PC-3 (cell line): ENCODE results near the gene ASTN2. TPM values are rescaled to one million over a fixed set of nuclear protein-coding genes. Genes with fewer than 3 reads are reported as not detected.

ENCODE experiments used
- ATAC-seq: fragments of 200-7000 bp; cut with Tn5 transposase; 2 replicates; pipeline ENCODE4 v1.9.1; 2020; ENCODE audit warnings: mild to moderate bottlenecking, moderate library complexity
- BruUV-seq: library from RNA; stranded (reverse); fragments of 400-500 nt; replicated peaks from 2 replicates; lab custom pipeline; 2021; lab: Mats Ljungman, UMichigan
- CTCF ChIA-PET: fragments of 300-600 bp; sonication (Branson Sonifier 250); formaldehyde crosslinking; loops from one replicate; lab custom pipeline; 2022; ENCODE audit warnings: antibody characterized with exemption; lab: Charles Lee
- POLR2A ChIA-PET: fragments of 300-600 bp; sonication (Branson Sonifier 250); formaldehyde crosslinking; loops from one replicate; lab custom pipeline; 2022; ENCODE audit warnings: antibody characterized with exemption; ENCODE audit not compliant: unreplicated experiment; lab: Charles Lee
- DNase-seq: peaks from one replicate; pipeline ENCODE4 v3.0.0-alpha.2; 2015
- H2AFZ ChIP-seq: fragments of 300-600 bp; sonication (generic); 2 replicates; pipeline ENCODE4 v1.6.0; 2016; ENCODE audit warnings: antibody characterized with exemption, low read length
- H3F3A ChIP-seq: fragments of 300-600 bp; sonication (generic); one replicate; pipeline ENCODE4 v1.6.0; 2017; ENCODE audit warnings: antibody characterized with exemption, low read length, control low read depth, mild to moderate bottlenecking; ENCODE audit not compliant: unreplicated experiment
- H3K27ac ChIP-seq: fragments of 300-600 bp; sonication (generic); 2 replicates; pipeline ENCODE4 v1.5.1; 2016; ENCODE audit warnings: mild to moderate bottlenecking, low read length
- H3K27me3 ChIP-seq: fragments of 300-600 bp; sonication (generic); 2 replicates; pipeline ENCODE4 v1.6.1; 2016; ENCODE audit warnings: low read length, mixed read lengths
- H3K36me3 ChIP-seq: fragments of 300-600 bp; sonication (generic); 2 replicates; pipeline ENCODE4 v1.6.1; 2016; ENCODE audit warnings: low read depth, mixed run types, low read length, mixed read lengths
- H3K4me1 ChIP-seq: fragments of 300-600 bp; sonication (generic); 2 replicates; pipeline ENCODE4 v1.5.1; 2016; ENCODE audit warnings: low read length; ENCODE audit not compliant: insufficient read depth
- H3K4me2 ChIP-seq: fragments of 300-600 bp; sonication (generic); 2 replicates; pipeline ENCODE4 v1.6.0; 2016; ENCODE audit warnings: low read length
- H3K4me3 ChIP-seq: fragments of 300-600 bp; sonication (generic); 2 replicates; pipeline ENCODE4 v1.5.1; 2016; ENCODE audit warnings: mild to moderate bottlenecking, low read length, mixed read lengths
- H3K79me2 ChIP-seq: fragments of 300-600 bp; sonication (generic); 2 replicates; pipeline ENCODE4 v1.6.1; 2017; ENCODE audit warnings: low read length, mixed read lengths
- H3K9ac ChIP-seq: fragments of 300-600 bp; sonication (generic); 2 replicates; pipeline ENCODE4 v1.6.0; 2016; ENCODE audit warnings: mild to moderate bottlenecking, low read length
- H3K9me2 ChIP-seq: fragments of 300-600 bp; sonication (generic); replicated peaks from 2 replicates; pipeline ENCODE4 v1.6.1; 2016; ENCODE audit warnings: mixed run types, low read length, mixed read lengths
- H3K9me3 ChIP-seq: fragments of 300-600 bp; sonication (generic); 2 replicates; pipeline ENCODE4 v1.6.1; 2016; ENCODE audit warnings: low read length, mixed read lengths
- H4K20me1 ChIP-seq: fragments of 300-600 bp; sonication (generic); 2 replicates; pipeline ENCODE4 v1.6.1; 2016; ENCODE audit warnings: low read length, mixed read lengths
- EZH2 ChIP-seq: fragments of 300-600 bp; sonication (generic); IDR thresholded peaks from one replicate; pipeline ENCODE4 v1.6.1; 2017; ENCODE audit warnings: antibody characterized with exemption, mild to moderate bottlenecking, low read length; ENCODE audit not compliant: unreplicated experiment
- EZH2phosphoT487 ChIP-seq: fragments of 300-600 bp; sonication (generic); IDR thresholded peaks from 2 replicates; pipeline ENCODE4 v1.6.1; 2018; ENCODE audit warnings: mild to moderate bottlenecking, antibody characterized with exemption, low read length, borderline replicate concordance
- intact Hi-C: fragments of 100-400 bp; cut with micrococcal nuclease; formaldehyde crosslinking; loops from 2 replicates; pipeline ENCODE4 v1.9.0; 2023
- total RNA-seq: library from RNA; depleted of rRNA; stranded (reverse); fragments of >200 nt; gene quantifications from 2 replicates; pipeline ENCODE4 v1.2.3, GENCODE V29; 2014
- TF ChIP-seq, protein P1 (sequence below): fragments of 300-600 bp; sonication (generic); conservative IDR thresholded peaks from 2 replicates; pipeline ENCODE4 v1.5.1; 2017; ENCODE audit warnings: antibody characterized with exemption, low read depth, mild to moderate bottlenecking, low read length

ASTN2 gene
- total RNA-seq, 1 experiment from 2014 or later, result 3.5 TPM

DNA sequence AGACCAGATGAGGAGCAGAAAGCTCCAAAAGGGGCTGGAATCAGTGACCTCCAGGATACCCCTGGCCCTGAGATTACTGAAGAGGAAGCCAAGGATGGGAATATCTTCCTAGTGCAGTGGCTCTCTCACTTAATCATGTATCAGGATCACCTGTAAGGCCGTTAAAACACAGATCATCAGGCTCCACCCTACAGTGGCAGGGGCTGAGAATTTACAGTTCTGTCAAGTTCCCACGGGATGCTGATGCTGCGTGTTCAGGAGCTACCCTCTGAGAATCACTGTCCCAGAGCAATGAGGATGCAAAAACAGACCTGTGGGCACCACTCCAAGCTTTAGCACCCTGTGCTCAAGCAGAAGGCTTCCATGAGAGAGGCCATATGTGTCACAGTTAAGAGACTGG is 291.9 kb downstream of the ASTN2 start:
- no peak for ATAC-seq
- H4K20me1 ChIP-seq, result no peaks in the 10 kb centered on the region
- no peaks in the 10 kb centered on the region for H3K79me2 ChIP-seq
- H3K27ac ChIP-seq, result no peak overlapping the region
- intact Hi-C loops, result no loop called here
- H3K9me3 ChIP-seq, result no peaks in the 10 kb centered on the region
- no peak overlapping the region for H2AFZ ChIP-seq
- no peak for DNase-seq
- POLR2A ChIA-PET, result no interaction called here
- CTCF ChIA-PET, result no interaction called here
- H3K27me3 ChIP-seq, result no peaks in the 10 kb centered on the region
- no peaks in the 10 kb centered on the region for H3F3A ChIP-seq
- H3K4me2 ChIP-seq, result no peak overlapping the region
- H3K4me1 ChIP-seq, result no peaks in the 10 kb centered on the region
- TF ChIP-seq EZH2 (no peak), EZH2phosphoT487 (no peak)
- TF ChIP-seq, protein P1, sequence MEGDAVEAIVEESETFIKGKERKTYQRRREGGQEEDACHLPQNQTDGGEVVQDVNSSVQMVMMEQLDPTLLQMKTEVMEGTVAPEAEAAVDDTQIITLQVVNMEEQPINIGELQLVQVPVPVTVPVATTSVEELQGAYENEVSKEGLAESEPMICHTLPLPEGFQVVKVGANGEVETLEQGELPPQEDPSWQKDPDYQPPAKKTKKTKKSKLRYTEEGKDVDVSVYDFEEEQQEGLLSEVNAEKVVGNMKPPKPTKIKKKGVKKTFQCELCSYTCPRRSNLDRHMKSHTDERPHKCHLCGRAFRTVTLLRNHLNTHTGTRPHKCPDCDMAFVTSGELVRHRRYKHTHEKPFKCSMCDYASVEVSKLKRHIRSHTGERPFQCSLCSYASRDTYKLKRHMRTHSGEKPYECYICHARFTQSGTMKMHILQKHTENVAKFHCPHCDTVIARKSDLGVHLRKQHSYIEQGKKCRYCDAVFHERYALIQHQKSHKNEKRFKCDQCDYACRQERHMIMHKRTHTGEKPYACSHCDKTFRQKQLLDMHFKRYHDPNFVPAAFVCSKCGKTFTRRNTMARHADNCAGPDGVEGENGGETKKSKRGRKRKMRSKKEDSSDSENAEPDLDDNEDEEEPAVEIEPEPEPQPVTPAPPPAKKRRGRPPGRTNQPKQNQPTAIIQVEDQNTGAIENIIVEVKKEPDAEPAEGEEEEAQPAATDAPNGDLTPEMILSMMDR, result no peak
- H3K4me3 ChIP-seq, result no peak overlapping the region
- no peaks in the 10 kb centered on the region for H3K36me3 ChIP-seq
- no peak overlapping the region for H3K9ac ChIP-seq
- BruUV-seq, result no TSS peak
- H3K9me2 ChIP-seq, result no peaks in the 10 kb centered on the region

DNA sequence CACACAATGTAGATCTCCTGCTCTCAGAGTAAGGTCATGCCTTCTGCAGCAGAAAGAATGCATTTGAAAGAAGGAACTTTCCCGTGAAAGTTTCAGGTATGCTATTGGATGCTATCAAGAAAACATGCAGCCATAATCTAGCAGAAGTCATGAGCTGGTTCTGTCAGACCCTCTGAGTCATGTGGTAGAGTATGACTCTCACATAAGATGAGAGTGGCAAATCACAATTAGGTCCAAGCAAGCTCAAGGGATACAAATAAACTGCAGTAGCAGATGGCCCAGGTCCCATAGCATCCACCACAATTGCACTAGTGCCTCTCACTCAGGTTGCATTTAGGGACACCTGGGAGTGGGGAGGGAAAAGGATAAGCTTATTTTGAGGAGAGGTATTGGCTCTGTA is 292.8 kb downstream of the ASTN2 start:
- BruUV-seq, result no TSS peak
- Histone ChIP-seq H3K9me2 (no peaks in the 10 kb centered on the region), H3K9me3 (no peaks in the 10 kb centered on the region), H3K27me3 (no peaks in the 10 kb centered on the region), H4K20me1 (no peaks in the 10 kb centered on the region), H2AFZ (no peak overlapping the region), H3K4me3 (no peak overlapping the region), H3F3A (no peaks in the 10 kb centered on the region), H3K4me2 (no peak overlapping the region), H3K27ac (no peak overlapping the region), H3K9ac (no peak overlapping the region), H3K4me1 (no peaks in the 10 kb centered on the region), H3K36me3 (no peaks in the 10 kb centered on the region), H3K79me2 (no peaks in the 10 kb centered on the region)
- CTCF ChIA-PET, result no interaction called here
- DNase-seq (no peak), ATAC-seq (no peak)
- TF ChIP-seq EZH2phosphoT487 (no peak), EZH2 (no peak)
- TF ChIP-seq, protein P1, result no peak
- intact Hi-C loops, result no loop called here
- POLR2A ChIA-PET, result no interaction called here

DNA sequence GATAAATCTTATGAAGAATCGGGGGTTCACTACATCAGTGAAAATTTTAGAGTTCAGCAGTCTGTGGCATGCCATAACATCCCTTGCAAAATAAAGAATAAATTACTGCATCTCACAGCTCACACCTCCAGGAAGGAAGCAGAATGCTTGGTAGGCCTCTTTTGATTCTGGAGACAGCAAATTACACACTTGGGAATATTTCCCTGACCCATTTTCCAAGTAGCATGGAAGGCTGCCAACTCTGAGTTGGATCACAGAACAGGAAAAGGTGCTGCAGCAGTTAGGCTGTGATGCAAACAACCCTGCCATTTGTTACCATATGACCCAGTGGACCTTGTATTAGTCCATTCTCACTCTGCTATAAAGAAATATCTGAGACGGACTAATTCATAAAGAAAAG is 293.5 kb downstream of the ASTN2 start:
- no peaks in the 10 kb centered on the region for H3K27me3 ChIP-seq
- intact Hi-C loops, result no loop called here
- ATAC-seq (no peak), DNase-seq (no peak)
- TF ChIP-seq EZH2 (no peak), EZH2phosphoT487 (no peak)
- TF ChIP-seq, protein P1, result no peak
- H2AFZ ChIP-seq, result no peak overlapping the region
- ChIA-PET POLR2A (no interaction called here), CTCF (no interaction called here)
- no peaks in the 10 kb centered on the region for H3K9me3 ChIP-seq
- no peaks in the 10 kb centered on the region for H4K20me1 ChIP-seq
- no peaks in the 10 kb centered on the region for H3K79me2 ChIP-seq
- H3K27ac ChIP-seq, result no peak overlapping the region
- H3F3A ChIP-seq, result no peaks in the 10 kb centered on the region
- no peak overlapping the region for H3K9ac ChIP-seq
- no peaks in the 10 kb centered on the region for H3K4me1 ChIP-seq
- no peaks in the 10 kb centered on the region for H3K9me2 ChIP-seq
- no peak overlapping the region for H3K4me3 ChIP-seq
- H3K4me2 ChIP-seq, result no peak overlapping the region
- BruUV-seq, result no TSS peak
- no peaks in the 10 kb centered on the region for H3K36me3 ChIP-seq
